NCI-H1694 (cell line): ENCODE data around the gene BMAL1.

Experiments used
- DNase-seq: peaks from one replicate; lab custom pipeline; 2025; lab: John Stamatoyannopoulos, UW

Gene BMAL1

DNA sequence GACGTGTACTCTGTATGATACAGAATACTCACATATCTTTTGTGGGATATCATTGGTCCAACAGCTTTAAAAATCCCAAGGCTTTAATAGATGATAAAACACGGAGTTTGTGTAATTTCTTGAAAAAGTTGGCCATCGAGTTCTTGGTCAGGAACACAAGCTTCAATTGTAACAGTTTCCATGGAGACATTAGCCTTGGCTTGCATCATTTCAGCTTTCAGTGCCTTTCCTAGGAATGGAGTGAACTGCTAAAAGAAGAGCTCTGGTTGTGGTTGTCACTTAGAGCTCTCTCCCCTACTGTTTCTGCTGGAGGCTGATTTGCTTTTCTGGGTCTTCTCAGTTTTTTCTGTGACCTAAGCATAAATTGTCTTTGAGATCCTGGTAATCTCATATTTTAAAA lies 14.2 kb downstream of the BMAL1 start:
- DNase-seq: no peak

GRCh38 chr11:13292970-13293369 lies 15.4 kb downstream of the BMAL1 start:
- DNase-seq: no peak

DNA sequence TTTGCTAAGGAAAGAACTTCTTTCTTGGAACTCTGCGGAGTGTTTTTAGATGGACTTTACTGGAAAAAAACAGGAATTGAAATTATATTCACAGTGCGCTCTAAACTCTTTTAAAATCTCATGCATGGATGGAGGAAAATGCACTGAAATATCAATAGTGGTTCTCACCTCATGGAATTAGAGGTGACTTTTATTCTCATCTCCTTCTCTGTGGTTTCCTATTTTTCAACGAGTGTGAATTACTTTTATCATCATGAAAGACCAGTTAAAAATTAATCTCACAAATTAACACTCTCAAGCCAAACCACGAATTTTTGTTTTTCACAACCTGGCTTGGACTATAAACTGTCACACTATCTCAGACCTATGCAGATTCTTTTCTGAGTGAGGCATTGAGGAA lies 16.6 kb downstream of the BMAL1 start:
- DNase-seq: no peak

DNA sequence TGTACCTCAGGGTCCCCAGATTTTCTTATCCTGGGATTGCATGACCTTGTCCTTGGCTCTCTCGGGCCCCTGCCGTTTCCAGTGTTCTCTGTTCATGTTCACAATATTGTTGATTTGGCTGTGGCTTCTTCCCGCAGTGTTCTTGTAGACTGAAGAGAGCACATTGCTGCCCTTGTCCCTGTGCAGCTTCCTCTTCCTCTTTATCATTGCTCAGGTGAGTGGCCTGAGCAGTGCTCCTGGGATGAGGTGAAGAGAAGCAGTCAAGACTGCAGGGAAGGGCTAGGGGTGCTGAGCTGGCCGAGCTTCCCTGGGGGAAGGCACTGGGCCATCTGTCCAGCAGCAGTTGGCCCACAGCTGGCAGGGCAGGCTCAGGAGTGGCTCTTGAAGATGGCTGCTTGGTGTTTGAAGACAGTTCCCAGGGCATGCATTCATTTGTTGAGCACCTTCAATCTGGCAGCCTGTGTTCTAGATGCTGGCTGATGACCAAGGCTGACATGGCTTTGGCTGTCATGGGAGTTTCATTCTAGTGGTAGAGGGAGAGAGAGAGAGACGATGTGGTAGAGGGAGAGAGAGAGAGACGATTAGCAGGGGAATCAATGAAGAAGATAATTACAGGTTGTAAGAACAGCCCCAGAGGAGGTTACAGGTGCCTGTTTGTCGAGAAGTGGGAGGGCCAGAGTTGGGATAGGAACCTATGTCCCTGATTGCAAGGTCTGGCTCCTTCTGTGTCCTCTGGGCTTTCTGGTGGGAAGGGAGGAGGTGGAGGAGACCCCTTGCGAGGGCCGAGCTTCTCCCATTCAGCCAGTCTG lies 17.4 kb downstream of the BMAL1 start:
- no peak for DNase-seq

DNA sequence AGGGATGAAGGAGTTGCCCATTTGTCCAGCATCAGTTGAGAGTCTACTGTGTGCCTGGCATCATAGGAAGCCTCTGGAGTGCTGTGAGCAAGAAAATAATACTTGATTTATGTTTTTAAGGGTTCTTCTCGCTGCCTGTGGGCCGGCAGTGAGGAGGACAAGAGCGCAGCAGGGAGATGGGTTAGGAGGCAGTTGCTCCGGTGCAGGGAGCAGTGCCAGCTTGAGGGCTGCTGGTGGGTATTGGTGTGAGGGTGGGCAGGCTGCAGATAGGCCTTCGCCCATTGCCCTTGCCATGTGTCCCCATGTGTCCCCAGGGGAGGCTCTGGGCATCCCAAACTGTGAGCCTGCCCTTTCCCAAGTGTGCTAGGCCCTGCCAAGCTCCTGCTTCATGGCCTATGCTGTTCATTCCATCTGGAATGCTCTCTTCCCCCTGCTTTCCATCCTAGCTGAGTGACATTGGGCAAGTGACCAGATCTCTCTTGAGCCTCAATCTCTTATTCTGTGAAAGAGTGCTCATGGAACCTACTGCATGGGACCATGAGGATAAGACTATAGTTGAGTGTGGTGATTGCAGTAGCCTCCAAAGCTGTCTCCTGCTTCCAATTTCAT lies 19.8 kb downstream of the BMAL1 start:
- DNase-seq: no peak

DNA sequence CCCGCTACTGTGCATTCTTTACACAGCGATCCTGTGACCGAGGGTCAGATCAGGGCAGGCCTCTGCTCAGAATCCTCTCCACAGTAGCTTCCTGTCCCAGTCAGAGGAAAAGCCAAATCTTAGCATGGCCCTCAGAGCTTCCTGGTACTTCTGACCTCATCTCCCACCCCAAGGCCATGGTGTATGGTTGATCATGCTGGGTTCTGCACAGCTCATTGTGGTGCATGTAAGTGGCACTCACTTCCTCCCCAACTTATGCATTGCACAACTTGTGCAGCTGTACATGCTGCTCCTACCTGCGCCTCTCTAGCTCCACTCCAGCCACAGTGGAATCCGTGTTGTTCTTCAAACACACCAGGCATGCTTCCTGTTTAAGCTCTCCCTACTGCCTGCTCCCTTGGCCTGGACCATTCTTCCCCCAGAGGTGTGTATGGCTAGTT lies 20.3 kb downstream of the BMAL1 start:
- DNase-seq: no peak

- no peak for DNase-seq
Measured at GRCh38 chr11:13298765-13299164, 21.2 kb downstream of the BMAL1 start.

DNA sequence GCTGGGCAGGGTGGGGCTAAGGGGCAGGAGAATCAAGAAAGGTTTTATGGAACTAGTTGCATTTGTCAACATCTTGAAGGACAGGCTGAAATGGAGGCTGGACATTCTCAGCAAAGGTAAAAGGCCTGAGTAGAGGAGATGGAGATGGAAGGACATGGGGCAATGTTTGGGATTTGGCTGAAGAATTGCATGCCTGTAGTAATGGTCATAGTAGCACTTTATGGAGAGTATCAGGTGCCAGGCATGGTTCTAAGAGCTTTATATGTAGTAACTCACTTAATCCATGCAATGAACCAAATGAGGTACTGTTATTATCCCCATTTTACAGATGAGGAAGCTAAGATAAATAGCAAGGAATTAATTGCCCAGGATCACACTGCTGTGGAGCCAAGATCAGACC lies 23.9 kb downstream of the BMAL1 start:
- DNase-seq: no peak

GRCh38 chr11:13302420-13302958 lies 24.9 kb downstream of the BMAL1 start:
- DNase-seq: no peak

- no peak for DNase-seq
Measured at GRCh38 chr11:13303668-13304649, 26.4 kb downstream of the BMAL1 start.

DNA sequence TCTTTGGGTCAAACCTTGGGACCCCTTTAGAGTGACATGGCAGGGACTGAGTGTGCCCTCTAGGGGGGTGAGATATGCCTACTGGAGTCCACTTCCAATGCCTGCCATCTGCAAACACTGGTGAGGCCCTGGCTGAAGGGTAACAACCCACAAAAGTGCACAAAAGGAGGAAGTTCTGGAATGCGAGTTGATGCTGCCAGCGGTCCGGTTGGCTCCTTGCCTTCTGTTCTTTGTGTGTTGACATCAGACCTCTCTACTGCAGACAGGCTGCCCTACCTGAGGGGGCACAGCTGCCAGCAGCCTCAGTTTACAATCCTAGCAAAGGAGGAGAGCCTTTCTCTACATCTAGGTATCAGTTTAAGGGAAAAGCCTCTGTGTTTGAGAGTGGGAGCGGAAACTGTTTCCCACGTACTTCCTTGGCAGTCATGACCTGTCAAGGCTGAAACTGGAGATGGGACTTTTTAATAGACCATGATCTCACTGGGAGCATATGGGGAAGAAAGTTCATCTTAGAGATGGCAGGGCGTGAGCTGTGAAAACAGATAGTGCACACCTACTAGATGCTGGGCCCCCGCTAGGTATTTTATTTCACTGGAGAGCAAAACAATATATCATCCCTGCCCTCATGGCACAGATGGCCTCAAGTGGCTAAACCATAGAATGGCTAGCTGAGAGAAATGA lies 27.2 kb downstream of the BMAL1 start:
- DNase-seq: no peak

DNA sequence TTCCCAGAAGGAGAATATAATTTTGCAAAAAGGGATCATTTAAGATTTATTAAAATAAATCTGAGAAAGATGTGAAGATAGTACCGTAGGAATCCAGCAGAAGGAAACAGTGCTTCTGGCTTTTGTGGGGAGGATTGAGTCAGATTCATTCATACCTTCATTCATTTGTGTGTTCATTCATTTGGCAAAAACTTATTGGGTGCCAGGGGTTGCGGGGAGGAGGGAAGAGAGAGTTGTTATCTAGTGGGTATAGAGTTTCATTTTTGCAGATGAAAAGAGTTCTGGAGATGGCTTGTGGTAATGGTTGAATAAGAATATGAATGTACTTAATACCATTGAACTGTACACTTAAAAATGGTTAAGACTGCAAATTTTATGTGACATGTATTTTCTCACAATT lies 31.1 kb downstream of the BMAL1 start:
- no peak for DNase-seq

GRCh38 chr11:13309156-13309555 lies 31.6 kb downstream of the BMAL1 start:
- no peak for DNase-seq

DNA sequence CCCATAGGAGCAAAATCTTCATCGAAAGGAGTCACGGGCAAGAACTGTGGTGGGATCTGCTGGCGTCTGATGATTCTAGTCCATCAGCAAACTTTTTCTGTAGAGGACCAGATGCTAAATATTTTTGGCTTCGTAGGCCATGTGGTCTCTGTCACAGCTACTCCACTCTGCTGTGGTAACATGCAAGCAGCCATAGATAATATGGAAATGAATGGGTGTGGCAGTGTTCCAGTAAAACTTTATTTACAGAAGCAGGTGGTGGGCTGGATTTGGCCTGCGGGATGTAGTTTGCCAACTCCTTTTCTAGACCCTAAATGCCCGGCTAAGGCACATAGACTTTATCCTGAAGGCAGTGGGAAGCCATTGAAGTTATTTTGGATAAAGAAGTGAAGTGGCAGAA lies 32.9 kb downstream of the BMAL1 start:
- DNase-seq: no peak

DNA sequence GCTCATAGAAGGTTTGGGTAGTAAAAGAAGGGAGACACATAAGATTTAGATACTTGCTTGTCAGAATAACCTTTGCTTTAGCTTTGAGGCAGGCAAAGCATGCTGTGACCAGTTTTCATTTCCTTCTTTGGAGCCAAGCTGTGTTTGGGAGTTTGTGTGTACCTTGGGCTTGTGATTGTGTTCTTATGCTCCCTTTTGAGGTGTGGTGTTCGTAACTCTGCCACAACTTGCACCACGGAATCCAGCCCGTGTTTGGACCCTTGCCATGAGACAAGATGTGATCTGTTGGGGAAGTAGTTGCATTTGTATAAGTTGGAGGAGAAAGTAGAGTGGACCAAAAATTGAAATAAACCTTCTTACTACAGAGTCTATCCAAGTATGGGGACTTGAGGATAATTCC lies 34.0 kb downstream of the BMAL1 start:
- no peak for DNase-seq

GRCh38 chr11:13313005-13313819 lies 35.6 kb downstream of the BMAL1 start:
- no peak for DNase-seq

DNA sequence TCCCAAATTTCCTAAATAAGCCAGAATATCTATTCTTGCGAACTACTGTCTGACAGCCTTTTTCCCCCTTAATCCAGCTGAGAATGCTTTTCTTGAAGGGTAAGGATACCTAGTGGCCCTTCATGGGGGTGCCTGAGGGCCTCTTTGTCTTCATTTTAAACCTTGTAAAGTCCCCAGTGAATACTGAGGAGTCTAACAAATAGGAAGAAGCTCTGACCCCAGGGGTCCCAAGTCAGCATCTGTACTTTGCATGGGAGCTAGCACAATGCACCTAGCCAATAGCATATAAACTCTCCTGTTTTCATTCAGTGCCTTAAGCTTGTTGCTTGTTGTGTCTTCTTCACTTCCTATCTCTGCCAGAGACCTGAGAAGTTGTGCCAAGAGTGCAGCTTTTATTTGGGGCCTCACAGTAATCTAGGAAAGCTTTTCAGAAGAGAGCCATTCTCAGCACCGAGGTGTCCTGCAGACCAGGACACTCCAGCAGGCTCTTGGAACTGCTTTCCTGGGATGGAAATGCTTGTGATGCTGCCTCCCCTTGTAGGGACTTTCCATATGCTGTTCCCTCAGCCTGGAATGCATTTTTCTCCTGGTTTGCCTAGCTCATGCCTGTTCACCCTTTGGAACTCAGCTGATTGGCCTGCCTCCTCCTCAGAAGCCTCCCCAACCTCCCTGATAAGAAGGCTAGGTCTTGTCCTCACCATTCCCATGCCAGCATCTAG lies 37.2 kb downstream of the BMAL1 start:
- no peak for DNase-seq

GRCh38 chr11:13315517-13316432 lies 38.2 kb downstream of the BMAL1 start:
- DNase-seq: no peak

DNA sequence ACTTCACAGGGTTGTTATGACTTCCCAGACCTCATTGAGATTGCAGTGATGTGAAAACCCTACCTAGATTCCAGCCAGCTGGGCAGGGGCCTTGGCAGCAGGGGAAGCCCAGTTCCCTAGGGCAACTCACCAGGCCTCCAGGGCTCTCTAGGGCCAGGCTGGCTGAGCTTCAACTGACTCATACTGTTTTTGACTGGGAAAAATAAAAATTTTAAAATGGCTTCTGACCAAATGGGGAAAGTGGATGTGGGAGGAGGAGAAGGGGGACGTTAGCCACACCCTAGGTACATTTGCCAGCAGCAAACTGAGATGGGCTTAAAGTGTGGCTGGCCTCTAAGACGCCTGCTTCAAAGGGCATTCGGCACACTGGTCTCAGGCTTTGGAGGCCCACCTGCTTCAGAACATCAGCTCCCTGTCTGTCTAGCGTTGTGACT lies 39.0 kb downstream of the BMAL1 start:
- DNase-seq: no peak
